NCI-H1417 (cell line): ENCODE results near the gene KCTD2.

Experiments
- DNase-seq, 3 experiments: peaks; one replicate each; lab custom pipeline; 2025; lab: John Stamatoyannopoulos, UW

KCTD2 gene

DNA sequence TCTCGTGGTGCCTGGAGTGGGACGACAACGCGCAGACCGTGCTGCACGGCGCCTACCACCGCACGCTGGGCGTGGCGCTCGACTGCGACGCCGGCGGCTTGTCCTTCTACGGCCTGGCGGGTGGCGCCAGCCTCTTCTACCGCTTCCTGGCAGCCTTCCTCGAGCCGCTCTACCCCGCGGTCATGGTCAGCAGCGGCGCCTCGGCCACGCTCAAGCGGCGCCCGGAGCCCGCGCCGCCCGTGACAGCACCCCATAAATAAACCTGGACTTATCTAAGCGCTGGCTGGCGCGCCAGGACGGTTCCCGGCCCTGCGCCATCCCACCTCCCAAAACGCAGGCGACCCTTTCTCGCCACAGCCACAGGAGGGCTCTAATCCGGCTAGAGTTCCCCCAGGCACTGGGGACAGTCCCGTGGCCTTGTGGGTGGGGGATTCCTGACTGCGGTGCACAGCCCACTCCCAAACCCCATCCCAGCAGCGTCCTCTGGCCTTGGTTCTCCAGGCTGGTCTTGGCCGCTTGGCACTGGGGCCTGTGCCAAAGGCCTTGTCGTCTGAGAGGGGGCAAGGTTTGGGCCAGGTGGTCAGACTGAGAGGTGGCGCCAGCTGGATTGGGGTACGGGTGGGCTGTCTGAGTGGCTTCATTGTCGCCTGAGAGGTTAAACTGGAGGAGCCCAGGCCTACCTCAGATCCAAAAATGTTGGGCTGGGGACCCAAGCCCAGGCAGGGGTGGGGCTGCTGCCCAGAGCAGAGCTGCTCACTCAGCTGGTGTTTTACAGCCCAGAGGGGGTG, 30.7 kb downstream of the KCTD2 start:
- DNase-seq = no peak

DNA sequence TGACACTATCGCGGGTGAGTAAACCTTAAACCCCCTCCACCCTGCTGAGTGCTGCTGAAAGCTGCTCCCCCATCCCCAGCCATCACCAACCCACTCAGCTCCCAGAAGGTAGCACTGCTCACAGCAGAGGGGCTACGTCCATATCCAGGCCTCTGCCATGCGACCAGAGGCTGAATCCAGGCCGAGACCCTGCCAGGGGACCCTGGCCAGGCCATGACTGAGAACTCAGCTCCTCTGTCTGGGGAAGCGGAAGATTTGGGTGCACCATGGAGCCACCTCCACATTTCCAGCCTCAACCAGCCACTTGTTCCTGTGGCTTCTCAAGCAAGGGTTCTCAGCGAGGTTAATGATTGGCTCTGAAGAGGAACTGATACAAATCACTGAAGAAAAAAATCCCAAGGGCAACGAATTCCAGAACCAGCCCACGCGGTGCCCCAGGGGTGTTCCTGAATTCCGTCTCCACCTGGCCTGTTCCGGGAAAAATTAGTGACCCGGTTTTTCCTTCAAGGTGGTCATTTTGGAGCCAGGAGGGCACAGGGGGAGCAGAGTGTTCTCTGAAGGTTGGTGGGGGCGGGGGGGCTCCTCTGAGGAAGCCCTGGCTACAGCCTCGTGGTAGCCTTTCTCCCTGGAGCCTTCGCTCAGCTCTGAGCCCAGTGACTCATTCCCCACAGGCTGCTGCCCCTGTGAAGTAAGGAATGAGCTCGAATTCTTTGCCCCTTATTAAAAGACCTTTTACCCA, 31.4 kb downstream of the KCTD2 start:
- no peak for DNase-seq

DNA sequence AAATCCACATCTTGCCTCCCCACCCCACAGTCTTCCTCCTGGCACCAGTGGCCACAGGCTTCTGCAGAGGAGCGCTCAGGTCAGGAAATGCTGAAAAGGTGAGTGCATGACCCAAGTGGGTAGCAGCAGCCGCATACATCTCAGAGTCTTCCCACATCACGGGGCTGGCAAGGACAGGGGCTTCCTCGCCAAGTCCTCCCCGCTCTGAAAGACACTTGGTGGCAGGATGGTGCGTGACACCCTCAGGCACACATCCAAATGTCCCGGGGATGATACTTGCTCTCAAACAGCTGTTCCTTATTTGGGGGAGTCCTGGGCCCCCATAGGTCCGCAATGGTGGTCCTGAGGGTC, 32.0 kb downstream of the KCTD2 start:
- no peak for DNase-seq

DNA sequence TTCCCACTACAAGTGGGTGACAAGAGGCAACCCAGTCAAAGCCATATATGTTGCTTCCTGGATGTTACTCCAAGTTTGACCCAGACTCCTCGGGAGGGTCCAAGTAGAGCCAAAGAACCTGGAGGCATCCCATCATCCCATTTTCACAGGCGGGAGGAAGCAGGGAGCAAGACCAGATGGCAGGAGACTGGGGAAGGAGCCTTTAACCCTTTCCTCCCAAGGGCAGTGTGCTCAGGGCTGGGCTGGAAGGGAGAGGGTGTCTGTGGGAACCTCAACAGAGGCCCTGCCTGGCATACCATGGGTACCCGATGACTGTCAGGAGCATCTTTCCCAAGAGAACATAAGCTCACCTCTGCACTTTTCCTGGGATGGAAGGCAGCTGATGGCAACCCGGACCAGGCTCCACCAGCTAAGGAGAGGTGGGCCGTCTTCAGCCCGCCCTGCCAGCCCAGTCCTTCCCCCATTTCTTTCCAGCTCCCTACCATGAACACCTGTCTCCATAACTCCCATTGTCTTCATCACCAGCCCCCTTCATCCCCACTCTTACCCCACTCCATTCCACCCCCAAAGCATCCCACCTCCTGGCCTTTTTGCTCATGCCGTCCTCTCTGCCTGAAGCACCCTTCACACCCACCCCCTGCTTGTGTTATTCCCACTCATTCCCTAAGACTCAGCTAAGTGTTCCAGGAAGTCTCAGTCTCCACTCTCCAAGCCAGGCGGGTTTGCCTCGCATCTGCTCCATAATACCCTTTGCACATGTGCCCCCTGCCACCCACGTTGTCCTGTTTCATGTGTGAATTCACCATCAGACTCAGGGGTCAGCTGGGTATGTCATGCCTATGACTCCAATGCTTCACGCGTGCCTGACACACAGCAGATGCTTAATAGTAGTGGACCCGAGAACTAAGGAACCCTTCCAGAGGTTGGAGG, 34.9 kb downstream of the KCTD2 start:
- no peak for DNase-seq

DNA sequence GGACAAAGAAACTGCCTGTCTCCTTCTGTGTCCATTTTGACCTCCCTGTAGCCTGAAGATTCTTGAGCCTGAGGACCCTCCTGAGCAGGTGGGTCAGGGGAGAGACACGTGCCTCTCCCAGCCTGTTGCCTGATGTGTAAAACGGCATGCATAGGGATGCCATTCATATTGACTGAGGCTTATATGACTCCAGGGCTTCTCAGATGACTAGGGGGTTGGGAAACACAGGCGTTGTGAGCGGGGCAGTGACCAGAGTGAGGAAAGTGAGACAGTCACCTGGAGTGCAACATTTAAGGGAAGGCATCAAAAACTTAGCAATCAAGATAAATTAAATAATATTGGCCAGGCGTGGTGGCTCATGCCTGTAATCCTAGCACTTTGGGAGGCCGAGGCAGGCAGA, 35.7 kb downstream of the KCTD2 start:
- no peak for DNase-seq

DNA sequence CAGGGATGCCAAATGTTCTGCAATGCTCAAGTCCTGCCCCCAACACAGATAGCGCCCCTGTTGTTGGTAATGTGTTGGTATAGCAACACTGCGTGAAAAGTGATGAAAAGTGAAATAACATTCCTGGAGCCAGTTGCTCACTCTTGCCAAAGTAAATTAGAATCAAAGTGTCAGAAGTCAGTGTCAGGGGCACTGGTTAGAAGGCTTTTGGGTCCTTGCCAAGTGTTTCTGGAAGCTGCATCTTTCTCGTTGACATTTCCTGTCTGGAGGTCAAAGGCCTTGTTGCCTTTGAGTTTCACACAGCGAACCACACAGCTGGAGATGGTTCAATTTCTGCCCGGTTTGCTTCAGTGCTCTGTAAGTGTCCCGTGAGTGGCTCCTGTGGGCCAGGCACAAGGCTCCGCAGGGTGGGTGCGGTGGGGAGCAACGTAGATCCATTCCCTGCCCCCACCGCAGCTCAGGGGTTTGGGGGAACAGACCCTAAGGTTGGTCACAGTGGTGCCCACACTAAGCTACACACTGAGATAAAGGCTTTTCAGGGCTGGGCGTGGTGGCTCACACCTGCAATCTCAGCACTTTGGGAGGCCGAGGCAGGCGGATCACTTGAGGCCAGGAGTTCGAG, 37.1 kb downstream of the KCTD2 start:
- peak in 1 of 3 experiments; percentile 10 for DNase-seq

DNA sequence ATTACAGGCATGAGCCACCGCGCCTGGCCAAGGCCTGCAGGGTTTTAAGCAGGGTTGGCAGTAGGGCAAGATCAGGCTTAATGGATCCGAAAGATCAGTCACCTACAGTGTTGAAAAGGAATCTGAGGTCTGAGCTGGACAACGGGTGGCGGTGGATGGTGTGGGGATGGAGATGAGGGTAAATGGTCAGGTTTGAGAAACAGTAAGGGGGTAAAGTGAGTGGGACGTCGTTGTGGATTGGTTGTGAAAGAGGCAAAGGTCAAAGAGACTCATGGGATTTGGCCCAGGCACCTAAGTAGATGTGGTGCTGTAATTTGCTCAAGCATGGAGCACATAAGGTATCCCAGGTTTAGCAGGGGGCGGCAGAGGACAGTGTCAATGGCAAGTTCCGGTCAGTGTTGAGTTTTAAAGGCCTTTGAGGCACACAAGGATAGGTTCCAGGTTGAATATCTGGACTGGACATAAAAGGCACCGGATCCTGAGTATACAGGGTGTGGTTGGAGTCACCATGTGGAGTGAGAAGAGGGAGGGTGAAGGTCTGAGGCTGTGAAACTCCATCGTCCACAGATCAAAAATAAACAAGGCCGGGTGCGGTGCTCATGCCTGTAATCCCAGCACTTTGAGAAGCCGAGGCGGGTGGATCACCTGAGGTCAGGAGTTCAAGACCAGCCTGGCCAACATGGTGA, 39.6 kb downstream of the KCTD2 start:
- DNase-seq = no peak

DNA sequence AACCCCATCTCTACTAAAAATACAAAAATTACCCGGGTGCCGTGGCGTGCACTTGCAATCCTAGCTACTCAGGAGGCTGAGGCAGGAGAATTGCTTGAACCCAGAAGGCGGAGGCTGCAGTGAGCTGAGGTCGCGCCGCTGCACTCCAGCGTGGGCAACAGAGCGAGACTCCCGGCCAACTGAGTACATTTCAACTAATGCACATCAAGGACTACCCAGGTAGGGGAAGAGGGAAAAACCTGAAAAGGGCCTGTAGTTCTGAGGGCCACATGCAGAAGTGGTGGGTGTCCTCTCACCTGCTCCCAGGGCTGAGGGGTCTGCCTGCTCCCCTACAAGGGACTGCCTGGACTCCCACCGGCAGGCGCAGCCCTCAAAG, 40.1 kb downstream of the KCTD2 start:
- DNase-seq = no peak

DNA sequence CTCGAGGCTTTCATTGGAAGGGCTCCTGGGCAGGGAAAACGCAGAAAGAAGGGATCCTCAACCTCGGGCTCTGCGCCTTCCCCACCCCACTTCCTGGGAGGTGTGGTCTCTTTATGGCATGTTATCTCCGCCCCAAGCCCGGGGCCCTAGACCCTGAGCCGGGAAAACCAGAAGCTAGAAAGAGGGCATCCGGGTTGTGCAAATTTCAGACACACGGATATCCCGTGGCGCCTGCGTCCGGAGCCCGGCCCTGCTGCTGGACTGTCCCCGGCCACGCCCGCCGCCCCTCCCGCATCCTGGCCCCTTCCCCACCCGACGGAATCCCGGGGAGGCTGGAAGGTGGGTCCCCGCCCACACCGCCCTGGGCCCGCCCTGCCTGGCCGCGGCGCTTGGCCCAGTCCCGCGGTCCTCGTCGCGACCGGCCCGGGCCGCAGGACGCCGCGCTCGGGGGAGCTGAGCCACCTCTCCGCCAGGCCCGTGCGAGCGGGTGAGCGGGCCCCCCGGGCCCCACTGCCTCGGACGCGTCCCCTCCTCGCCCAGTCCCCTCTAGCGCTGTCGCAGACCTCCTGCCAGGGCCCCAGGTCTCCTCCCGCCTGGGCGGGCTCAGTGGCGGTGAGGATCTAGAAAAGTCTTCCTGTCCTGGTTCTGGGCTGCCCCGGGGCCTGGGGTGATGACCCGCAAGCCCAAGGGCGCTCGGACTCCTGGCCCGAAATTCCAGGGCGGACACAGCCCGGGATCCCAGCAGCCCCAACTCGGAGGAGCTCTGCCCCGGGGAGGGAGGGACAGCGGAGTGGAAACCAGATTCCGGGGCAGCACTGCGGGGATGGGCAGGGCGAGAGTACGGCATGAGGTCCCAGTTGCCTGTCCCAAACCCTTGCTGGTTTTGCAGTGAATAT, 40.8 kb downstream of the KCTD2 start, which contains the start of gene SLC16A5:
TSS of gene SLC16A5 (plus strand) at position 397 of the 896 bp plus-strand sequence. CDS start 5,683 bp downstream, outside the sequence.
- no peak for DNase-seq

DNA sequence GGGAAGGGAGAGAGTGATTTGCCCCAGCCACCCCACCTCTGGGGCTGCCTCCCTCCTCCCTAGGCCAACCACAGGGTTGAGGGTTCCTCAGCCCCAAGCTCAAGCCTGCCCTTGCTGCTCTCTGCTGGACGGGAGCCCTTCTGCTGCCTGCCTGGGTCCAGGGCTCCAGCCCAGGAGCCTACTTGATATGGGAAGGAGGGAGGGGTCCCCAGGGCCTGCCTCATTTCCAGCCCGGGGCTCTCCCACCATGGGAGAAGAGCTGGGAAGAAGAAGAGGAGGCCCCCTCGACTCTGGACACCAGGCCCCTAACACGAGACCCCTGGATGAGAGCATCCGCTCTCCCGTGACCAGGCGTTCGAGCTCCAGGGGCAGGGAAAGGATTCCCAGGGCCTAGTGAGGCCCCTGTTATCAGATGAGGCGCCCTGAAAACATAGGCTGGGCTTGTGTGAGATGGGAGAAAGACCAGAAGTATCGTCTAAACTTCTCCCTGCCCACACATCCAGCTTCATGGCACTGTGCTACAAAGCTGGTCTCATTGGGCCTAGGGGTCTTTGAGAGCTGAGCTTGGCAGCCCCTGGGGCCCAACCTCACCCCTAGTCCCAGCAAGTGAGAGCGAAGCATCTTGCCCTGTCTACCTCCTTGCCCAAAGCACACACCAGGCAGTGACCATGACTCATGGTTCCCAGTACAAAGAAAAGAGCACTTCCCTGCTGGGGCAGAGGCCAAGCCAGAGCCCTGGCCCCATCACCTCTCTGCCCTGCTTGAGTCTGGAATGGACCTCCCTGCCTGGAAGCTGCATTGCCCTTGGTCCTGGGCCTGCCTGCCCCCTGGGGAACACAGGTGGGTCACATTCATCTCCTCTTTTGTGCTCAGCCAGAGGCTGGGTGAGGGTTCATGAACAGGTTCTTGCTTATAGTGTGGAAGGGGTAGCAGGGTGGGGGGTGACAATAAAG, 41.7 kb downstream of the KCTD2 start:
- no peak for DNase-seq

DNA sequence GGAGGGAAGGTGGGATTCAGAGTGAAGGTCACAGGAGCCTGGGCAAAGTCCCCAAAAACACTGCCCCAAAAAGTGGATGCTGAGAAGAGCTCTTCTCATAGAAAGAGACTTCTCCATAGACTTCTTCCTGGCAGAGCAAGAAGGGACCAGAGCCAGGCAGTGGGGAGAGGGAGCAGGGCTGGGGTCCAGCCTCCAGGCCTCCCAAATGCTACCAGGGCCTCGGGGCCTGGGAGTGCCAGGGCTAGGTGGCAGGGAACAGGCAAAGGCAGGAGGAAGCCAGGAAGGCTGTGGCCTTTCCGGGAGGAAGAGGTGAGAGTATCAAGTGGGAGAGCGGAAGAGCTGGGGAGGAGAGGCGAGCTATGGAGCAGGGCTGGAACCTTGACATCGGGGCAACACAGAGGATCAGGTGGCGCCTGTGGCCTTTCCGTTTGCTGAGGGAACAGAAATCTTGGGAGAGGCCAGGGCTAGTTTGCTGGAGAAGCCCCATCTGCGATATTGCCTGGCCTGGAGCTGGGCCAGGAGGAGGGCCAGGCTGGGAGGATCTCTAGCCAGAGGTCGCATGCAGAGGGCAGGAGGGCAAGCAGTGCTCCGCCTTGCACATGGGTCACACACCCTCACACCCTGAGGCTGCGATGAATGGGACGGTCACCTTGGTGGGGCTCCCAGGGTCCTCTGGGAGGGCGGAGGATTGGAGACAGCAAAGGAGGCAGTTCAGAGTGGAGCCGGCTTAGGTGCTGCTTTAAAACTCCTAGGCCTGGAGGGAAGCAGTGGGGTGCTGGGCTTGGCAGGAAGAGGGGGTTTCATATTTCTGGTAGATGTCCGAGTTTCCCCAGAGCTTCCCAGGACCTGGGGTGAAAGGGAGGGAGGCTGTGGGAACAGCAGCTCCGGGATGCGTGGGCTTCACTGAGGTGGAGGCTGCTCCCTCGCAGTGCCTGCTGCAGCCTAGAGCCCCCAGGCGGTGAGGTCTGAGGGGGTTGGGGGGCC, 44.1 kb downstream of the KCTD2 start:
- DNase-seq = no peak

DNA sequence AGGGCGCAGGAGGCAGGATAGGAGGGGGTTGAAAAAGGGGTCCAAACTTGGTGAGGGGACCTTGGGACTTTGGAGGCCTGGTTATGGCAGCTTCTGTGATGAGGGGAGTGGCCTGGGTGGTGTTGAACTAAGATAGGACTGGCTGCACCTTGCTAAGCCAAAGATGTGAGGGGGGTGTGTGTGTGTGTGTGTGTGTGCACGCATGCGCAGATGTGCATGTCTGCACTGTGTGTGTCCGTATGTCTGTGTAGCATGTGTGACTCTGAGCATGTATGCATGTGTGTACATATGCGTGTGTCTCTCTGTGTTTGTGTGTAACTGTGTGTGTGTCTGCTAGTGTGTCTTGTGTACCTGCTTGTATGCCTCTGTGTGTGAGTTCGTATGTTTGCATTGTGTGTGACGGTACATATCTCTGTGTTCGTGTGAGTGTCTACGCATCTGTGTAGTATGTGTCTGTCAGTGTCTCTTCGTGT, 44.9 kb downstream of the KCTD2 start:
- no peak for DNase-seq

DNA sequence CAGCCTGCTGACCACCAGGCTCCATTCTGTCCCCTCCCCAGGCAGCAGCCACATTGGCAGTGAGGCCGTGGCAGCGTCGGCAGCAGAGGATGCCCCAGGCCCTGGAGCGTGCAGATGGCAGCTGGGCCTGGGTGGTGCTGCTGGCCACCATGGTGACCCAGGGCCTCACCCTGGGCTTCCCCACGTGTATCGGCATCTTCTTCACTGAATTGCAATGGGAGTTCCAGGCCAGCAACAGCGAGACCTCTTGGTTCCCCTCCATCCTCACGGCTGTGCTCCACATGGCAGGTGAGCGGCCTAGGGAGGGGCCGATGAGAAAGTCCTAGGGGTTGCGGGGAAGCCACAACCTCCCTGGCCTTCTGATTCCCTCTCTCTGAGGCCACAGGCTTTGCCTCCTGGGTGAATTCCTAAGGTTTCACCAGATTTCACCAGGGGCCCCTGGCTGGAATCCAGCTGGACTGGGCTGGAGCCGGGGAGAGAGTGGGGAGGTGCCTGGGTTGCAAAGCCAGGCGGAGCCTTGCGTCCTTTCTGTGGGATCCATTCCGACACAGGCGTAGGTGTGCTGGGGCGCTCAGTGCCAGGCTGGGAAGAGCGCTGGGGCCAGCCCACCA, 46.6 kb downstream of the KCTD2 start:
- DNase-seq = no peak

DNA sequence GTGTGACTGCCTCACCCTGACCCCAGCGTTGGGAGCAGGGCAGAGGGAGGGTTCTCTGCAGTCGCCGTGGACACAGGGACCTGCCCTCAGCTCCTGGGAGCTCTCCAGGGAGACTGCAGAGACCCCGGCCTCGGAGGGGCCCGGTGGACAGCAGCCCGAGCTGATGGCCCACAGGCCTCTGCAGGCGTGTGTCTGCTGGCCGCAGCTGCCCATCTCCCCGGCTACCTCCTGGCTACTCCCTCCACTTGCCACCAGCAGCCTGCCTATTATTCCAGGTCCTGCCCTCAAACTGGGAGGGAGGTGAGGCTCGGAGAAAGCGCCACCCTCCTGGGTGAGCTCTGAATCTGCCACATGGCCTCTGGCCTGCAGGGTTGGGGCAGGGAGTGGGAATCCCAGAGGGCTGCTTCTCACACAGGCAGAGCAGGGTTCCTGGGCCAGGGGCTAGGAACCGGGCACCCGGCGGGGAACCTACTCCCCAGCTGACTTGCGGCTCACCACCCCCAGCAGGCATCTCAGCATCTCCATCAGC, 47.9 kb downstream of the KCTD2 start:
- DNase-seq = no peak

DNA sequence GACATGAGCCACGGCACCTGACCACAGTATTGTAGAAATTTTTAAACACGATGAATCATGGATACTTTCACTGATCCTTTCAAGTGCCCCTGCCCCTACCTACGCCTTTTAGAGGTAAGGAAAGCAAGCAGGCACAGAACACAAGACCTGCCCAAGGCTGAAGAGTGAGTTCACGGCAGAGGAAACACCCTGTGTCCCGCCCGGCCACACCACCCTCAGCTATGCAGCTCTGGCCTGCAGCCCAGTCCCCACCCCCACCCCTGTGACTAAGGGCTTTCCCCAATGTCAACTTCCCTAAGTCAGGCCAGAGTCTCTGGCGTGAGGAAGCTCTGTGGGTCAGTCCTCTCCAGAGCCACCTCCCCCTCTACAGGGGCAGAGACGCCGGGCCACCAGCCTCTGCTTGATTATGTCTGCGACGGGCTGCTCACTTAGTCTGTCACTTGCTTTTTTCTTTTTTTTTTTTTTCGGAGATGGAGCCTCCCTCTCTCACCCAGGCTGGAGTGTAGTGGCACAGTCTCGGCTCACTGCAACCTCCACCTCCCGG, 49.1 kb downstream of the KCTD2 start:
- DNase-seq = no peak

DNA sequence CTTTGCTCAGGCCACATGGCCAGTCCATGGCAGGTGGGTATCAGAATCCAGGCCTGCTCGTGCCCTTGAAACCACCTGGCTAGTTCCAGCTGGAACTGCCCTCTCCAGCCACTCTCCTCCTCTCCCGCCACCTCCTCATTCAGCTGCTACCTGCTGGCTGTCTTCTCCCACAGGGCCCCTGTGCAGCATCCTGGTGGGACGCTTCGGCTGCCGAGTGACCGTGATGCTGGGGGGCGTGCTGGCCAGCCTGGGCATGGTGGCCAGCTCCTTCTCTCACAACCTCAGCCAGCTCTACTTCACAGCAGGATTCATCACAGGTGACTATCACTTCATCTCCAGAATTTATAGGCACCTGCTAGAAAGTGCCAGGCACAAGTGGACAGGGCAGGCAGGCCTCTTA, 50.8 kb downstream of the KCTD2 start:
- no peak for DNase-seq

DNA sequence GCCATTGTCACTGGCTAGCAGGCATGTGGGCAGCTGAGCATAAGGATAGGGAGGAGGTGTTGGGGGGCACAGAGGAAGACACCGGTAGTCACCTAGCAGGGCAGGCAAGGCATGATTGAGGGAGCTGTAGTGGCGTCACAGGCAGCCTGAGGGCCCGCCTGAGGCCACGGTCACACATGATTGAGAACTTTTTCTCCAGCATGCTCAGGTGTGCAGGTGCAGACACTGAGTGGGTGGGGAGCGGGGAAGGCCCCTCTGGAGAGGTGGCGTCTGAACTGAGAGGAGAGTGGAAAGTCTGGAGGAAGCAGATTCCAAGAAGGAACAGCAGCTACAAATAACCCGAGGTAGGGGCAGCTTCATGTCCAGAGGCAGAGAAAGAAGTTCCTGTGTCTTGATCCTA, 51.8 kb downstream of the KCTD2 start:
- DNase-seq = no peak
